GM12892 (cell line): Measurements from ENCODE around the gene CPEB3.

ENCODE experiments used
- DNase-seq: peaks from one replicate; pipeline ENCODE4 v3.0.0; 2011; ENCODE audit not compliant: insufficient read length
- FAIRE-seq: peaks from 2 replicates; lab custom pipeline; 2011; peaks lifted over from hg19 to GRCh38; lab: Jason Lieb, UNC
- POLR2A ChIP-seq: IDR thresholded peaks from 2 replicates; pipeline ENCODE4 v1.6.1; 2011; ENCODE audit warnings: low read depth, low read length, control low read depth
- POLR2AphosphoS5 ChIP-seq: IDR thresholded peaks from 2 replicates; pipeline ENCODE4 v1.6.1; 2011; ENCODE audit warnings: low read depth, low read length, control low read depth
- TAF1 ChIP-seq: IDR thresholded peaks from 2 replicates; pipeline ENCODE4 v1.6.1; 2011; ENCODE audit warnings: low read depth, mild to moderate bottlenecking, control low read depth, low read length, borderline replicate concordance

CPEB3 gene

DNA sequence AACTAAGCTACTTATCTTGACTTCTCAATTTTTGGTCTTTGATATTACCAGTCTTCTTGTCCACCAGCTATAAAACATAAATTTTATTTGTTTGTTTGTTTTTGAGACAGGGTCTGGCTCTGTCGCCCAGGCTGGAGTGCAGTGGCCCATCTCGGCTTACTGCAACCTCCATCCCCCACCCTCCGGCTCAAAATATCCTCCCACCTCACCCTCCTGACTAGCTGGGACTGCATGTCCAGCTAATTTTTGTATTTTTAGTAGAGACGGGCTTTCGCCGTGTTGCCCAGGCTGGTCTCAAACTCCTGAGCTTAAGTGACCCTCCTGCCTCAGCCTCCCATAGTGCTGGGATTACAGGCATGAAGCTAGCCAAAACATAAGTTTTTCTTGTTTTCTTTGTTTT, 7.6 kb upstream of the CPEB3 start:
- TF ChIP-seq POLR2A (no peak), TAF1 (no peak), POLR2AphosphoS5 (no peak)
- DNase-seq, result no peak

DNA sequence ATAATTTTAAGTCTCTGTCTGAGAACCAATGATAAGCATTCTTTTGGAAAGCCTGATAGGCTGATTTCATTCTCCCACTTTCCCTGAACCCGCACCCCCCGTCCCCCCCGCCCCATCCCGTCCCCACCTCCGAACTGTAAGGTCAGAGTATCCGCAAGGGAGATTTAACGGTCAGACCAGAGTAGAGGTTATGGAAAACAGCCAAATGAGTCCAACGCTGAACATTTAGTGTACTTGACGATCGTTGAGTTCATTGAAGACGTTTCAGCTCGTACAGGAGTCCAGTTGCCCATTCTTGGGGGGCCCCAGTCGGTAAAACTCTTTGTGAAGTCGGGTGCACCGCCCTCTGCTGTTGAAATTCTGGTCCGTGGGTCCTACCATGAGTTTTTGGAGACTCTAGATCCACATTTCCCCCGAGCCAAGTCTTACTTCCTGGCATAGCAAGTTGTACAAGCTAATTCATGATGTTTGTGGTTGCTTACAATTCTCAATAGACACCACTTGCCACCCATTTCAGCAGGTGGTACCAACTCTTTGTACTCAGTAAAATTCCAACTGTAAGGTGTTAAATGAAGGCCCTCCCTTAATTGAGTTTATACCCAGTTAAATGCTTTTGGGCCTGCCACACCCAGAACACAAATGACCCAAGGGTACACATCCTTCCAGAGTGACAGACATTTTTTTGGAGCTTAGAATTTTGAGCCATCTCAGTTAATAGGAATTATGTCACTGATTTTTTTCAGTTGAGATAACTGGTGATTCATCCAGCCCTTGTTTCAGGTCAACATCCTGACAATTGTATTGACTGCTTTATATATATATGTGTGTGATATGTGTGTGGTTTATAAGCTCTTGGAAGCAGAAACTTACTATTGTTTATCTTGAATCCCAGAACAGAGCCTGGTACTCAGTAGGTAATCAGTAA, 1.3 kb upstream of the CPEB3 start:
- no peak for TF ChIP-seq POLR2A
- no peak for TF ChIP-seq TAF1
- TF ChIP-seq POLR2AphosphoS5, result no peak
- FAIRE-seq (peak; percentile 82), DNase-seq (peak; percentile 28)

More for the DNA sequence above, 7.6 kb upstream of the CPEB3 start:
- no peak for FAIRE-seq

DNA sequence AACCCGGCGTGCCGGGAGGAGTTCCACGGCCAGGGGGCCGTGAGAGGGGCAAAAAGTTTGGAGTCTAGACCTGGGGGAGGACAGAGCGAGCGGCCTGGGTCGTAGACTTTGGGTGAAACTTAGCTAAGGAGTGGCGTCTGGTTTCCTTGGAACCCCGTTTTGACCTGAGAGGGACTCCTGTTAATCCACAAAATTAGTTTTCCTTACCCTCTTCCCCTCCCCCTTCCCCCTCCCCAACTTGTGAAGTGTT, 663 bp upstream of the CPEB3 start:
- no peak for DNase-seq
- FAIRE-seq, result peak; percentile 61
- no peak for TF ChIP-seq POLR2AphosphoS5
- no peak for TF ChIP-seq POLR2A
- no peak for TF ChIP-seq TAF1

DNA sequence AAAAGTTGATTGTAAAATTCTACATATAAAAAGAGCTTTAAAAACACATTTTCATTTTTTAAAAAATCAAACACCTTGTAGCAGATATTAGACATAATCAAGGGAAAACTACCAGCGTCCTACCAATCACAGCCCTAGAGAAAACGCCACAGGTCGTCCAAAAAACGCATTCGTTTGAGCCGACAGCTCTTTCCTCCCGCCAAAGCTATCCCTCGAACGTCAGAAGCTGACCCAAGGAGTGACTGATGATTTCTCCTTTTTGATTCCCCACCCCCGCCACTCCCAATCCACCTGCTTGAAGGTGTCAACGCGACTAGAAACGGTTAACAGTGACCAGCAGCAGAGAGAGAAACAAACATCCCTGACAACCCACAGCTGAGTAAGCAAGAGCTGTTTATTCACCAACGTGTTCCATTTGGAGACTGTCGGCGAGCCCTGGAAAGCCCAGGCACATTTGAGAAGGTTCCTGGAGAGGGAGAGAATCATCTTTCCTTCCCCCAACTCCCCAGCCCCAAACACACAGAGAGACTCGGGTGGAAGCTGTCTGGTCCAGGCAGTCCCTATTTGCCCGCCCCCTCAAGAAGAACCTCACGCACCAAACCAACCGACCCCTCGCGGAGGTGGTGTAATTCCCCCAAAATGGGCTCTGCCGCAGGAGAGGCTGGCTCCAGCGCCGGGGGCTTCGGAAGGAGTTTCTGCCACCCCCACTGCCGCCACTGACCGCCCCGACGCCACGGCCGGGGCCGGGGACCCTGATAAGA, 622 bp downstream of the CPEB3 start:
- no peak for DNase-seq
- FAIRE-seq, result peak; percentile 84
- TF ChIP-seq POLR2A (no peak; the same call in 1 of the 2 replicates), POLR2AphosphoS5 (no peak), TAF1 (no peak)

DNA sequence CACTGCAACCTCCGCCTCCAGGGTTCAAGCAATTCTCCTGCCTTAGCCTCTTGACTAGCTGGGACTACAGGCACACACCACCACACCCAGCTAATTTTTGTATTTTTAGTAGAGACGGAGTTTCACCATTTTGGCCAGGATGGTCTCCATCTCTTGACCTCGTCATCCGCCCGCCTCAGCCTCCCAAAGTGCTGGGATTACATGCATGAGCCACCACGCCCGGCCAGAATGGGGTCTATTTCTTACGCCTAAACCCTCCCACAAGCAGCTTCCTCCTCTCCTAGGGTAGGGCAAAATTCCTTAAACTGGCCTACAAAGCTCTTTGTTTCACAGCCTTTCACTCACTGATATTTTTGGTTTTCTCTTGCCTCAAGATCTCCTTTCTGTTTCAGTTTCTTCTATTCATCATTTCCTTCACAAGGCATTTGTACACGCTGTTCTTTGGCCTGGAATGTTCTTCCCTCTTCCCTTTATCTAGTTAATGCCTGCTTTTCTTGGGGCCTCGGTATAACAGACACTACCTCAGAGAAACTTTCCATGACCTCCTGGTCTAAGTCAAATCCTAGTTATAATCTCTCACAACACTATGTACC, 6.7 kb downstream of the CPEB3 start:
- FAIRE-seq (peak; percentile 36), DNase-seq (no peak)
- TF ChIP-seq POLR2A, result no peak
- TF ChIP-seq POLR2AphosphoS5, result no peak
- no peak for TF ChIP-seq TAF1

DNA sequence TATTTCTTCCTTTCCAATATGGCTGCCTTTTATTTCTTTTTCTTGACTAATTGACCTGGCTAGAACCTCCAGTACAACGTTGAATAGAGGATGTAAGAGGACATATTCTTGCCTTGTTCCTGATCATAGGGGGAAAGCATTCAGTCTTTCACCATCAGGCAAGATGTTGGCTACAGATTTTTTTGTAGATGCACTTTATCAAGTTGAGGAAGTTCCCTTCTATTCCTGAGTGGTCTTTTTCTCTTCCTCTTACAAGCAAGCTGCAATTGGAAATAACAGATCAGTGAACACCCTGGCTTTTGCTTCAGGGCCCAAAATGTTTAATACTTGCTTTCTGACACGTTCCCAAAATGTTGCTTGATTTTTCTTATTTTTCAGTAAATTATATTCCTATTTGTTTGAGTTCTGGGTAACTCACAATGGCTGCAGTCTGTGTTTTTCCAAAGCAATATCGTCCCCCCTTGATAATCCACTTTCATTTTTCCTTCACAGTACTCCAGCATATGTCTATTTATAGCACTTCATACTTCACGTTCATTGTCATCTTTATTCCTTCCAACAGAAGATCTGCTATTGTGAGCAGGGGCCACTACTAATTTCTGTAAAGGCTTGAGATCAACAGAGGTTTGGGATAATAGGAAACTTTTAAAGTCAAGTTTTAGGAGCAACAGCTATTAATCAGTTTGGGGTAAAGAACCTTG, 11.7 kb downstream of the CPEB3 start:
- no peak for FAIRE-seq
- DNase-seq, result no peak
- TF ChIP-seq POLR2AphosphoS5, result no peak
- TF ChIP-seq TAF1, result no peak
- TF ChIP-seq POLR2A, result no peak

DNA sequence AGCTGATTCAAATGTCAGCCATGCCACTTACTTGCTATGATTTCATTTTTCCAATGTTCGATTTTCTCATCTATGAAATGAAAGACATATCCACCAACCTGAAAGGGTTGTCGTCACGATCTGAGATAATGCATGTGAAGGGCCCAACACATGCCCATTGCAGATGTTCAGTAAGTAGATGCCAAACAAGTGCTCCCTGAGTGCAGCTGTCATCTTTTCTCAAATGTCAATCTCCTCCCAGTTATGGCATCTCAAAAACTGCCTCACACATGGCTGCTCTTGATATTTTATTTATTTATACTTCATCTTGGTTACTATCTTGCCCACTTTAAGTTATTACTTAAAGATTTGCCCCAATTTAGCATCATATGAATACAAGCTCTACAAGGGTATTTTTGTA, 16.8 kb downstream of the CPEB3 start:
- TF ChIP-seq POLR2AphosphoS5 (no peak), TAF1 (no peak)
- DNase-seq (no peak), FAIRE-seq (no peak)

DNA sequence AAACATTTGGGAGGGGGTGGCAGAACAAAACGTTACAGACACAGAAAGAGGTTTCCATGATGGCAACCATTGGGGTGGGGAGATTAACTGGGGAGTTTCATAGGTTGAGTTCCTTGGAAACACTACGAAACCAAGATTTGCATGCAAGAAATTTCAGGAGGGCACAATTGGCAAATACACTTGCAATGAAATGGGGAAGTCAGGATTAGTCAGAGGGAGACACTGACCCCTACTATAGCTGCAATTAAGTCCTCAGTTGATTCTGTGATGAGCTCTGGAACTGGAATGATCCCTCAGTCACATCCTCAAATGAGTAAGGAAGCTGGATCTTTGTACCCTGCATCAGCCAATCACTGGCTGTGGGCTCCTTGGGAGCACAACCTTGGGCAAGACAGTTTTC, 22.1 kb downstream of the CPEB3 start:
- no peak for TF ChIP-seq TAF1
- TF ChIP-seq POLR2AphosphoS5, result no peak
- no peak for TF ChIP-seq POLR2A
- peak; percentile 5 for FAIRE-seq
- DNase-seq, result no peak

DNA sequence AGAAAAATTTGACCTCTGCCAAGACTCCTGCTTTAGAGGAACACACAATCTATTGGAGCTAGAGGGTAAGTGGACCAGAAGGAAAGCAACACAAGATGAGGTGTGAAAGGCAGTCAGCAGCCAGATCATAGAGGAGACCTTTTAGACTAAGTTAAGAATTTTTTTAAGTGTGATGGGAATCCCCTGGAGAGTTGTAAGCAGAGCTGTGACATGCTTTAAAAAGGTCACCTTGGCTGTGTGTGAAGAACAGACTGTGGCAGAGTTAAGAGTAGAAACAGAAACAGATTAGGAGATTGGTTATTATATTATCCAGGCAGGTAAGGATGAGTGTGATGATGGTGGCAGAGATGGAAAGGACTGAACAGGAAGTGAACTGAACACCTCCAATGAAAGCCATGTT, 23.5 kb downstream of the CPEB3 start:
- TF ChIP-seq TAF1, result no peak
- no peak for TF ChIP-seq POLR2AphosphoS5
- TF ChIP-seq POLR2A, result no peak
- peak; percentile 69 for FAIRE-seq
- DNase-seq, result no peak

DNA sequence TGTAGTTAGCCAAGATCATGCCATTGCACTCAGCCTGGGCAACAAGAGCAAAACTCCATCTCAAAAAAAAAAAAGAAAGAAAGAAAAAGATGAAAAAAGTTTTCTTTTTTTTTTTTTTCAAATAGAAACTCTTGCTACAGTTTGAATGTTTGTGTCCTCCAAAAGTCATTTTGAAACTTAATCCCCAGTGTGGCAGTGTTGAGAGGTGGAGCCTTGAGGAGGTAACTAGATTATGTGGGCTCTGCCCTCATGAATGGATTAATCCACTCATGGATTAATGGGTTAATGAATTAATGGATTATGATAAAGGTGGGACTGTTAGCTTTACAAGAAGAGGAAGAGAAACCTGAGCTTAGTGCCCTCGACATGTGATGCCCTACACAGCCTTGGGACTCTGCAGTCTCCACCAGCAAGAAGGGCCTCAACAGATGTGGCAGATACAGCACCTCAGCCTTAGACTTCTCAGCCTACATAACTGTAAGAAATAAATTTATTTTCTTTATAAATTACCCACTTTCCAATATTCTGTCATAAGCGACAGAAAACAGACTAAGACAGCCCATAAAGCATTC, 25.1 kb downstream of the CPEB3 start:
- no peak for FAIRE-seq
- no peak for TF ChIP-seq POLR2A
- no peak for TF ChIP-seq TAF1
- TF ChIP-seq POLR2AphosphoS5, result no peak
- no peak for DNase-seq

DNA sequence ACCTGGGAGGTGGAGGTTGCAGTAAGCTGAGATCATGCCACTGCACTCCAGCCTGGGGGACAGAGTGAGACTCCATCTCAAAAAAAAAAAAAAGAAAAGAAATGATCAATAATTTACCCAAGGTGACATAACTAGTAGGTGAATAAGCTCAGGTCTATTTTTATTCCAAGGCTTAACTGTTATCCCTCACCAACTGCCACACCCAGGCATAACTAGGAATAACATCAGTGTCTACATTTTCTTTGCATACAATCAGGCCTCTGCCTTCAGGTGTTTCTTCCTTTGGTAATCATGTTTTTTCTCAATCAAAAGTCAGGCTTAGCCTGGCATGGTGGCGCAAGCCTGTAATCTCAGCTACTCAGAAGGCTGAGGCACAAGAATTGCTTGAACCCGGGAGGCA, 26.6 kb downstream of the CPEB3 start:
- DNase-seq (no peak), FAIRE-seq (no peak)
- TF ChIP-seq POLR2AphosphoS5 (no peak), TAF1 (no peak), POLR2A (no peak)
